H9 (cell line): Measurements from ENCODE around the gene ZNF780A. TPM values are rescaled to one million over a fixed set of nuclear protein-coding genes. Genes with fewer than 3 reads are reported as not detected.
"Not testable (repeated sequence)": the region's sequence is repeated elsewhere in the genome, so short reads cannot be mapped to it uniquely, and the experiment has no call there.

Experiments
- DNase-seq: peaks from one replicate; pipeline ENCODE4 v3.0.0-alpha.2; 2017
- H2AFZ ChIP-seq: one replicate; pipeline ENCODE4 v1.6.1; 2013; ENCODE audit warnings: mild to moderate bottlenecking, low read length, control low read depth, moderate library complexity
- H2AK5ac ChIP-seq: 2 replicates; pipeline ENCODE4 v1.6.1; 2013; ENCODE audit warnings: low read length, control low read depth, mixed read lengths; ENCODE audit not compliant: insufficient read length
- H2BK120ac ChIP-seq: one replicate; pipeline ENCODE4 v1.6.1; 2013; ENCODE audit warnings: low read depth, mild to moderate bottlenecking, low read length, control low read depth, inconsistent platforms; ENCODE audit not compliant: poor library complexity, severe bottlenecking
- H2BK12ac ChIP-seq: 2 replicates; pipeline ENCODE4 v1.6.1; 2013; ENCODE audit warnings: low read length, control low read depth, mixed read lengths, low read depth; ENCODE audit not compliant: insufficient read length
- H2BK15ac ChIP-seq: 2 replicates; pipeline ENCODE4 v1.6.1; 2013; ENCODE audit warnings: low read depth, low read length, control low read depth
- H2BK20ac ChIP-seq: one replicate; pipeline ENCODE4 v1.6.1; 2013; ENCODE audit warnings: low read depth, mild to moderate bottlenecking, low read length, control low read depth, inconsistent platforms; ENCODE audit not compliant: poor library complexity, severe bottlenecking
- H2BK5ac ChIP-seq: 2 replicates; pipeline ENCODE4 v1.6.1; 2013; ENCODE audit warnings: low read length, control low read depth, mixed read lengths; ENCODE audit not compliant: insufficient read length
- H3K14ac ChIP-seq: 2 replicates; pipeline ENCODE4 v1.6.1; 2013; ENCODE audit warnings: low read length, control low read depth; ENCODE audit not compliant: insufficient read depth
- H3K18ac ChIP-seq: 2 replicates; pipeline ENCODE4 v1.6.1; 2013; ENCODE audit warnings: low read depth, mild to moderate bottlenecking, mixed read lengths, low read length, control low read depth; ENCODE audit not compliant: insufficient read length
- H3K23ac ChIP-seq: 2 replicates; pipeline ENCODE4 v1.6.1; 2013; ENCODE audit warnings: low read length, control low read depth, mixed read lengths, low read depth; ENCODE audit not compliant: insufficient read length
- H3K23me2 ChIP-seq: 2 replicates; pipeline ENCODE4 v1.6.1; 2013; ENCODE audit warnings: low read depth, mild to moderate bottlenecking, mixed read lengths, low read length, control low read depth; ENCODE audit not compliant: insufficient read length, poor library complexity, severe bottlenecking
- H3K27ac ChIP-seq: 2 replicates; pipeline ENCODE4 v1.5.1; 2013; ENCODE audit warnings: low read length, control low read depth, mixed read lengths, low read depth; ENCODE audit not compliant: insufficient read length
- H3K27me3 ChIP-seq: 2 replicates; pipeline ENCODE4 v1.6.1; 2013; ENCODE audit warnings: low read length, control low read depth, inconsistent platforms; ENCODE audit not compliant: insufficient read depth
- H3K4ac ChIP-seq: 2 replicates; pipeline ENCODE4 v1.6.1; 2013; ENCODE audit warnings: low read depth, mild to moderate bottlenecking, control low read depth, inconsistent platforms, low read length, moderate library complexity
- H3K4me1 ChIP-seq: 2 replicates; pipeline ENCODE4 v1.6.1; 2013; ENCODE audit warnings: low read length, control low read depth, inconsistent platforms; ENCODE audit not compliant: insufficient read depth
- H3K4me2 ChIP-seq: 2 replicates; pipeline ENCODE4 v1.6.1; 2013; ENCODE audit warnings: low read length, control low read depth, mixed read lengths; ENCODE audit not compliant: insufficient read length, insufficient read depth
- H3K56ac ChIP-seq: 2 replicates; pipeline ENCODE4 v1.6.1; 2013; ENCODE audit warnings: low read depth, mild to moderate bottlenecking, mixed read lengths, low read length, control low read depth; ENCODE audit not compliant: insufficient read length
- H3K79me1 ChIP-seq: 2 replicates; pipeline ENCODE4 v1.6.1; 2013; ENCODE audit warnings: low read depth, mild to moderate bottlenecking, moderate library complexity, low read length, control low read depth, inconsistent platforms; ENCODE audit not compliant: insufficient read depth, poor library complexity, severe bottlenecking
- H3K79me2 ChIP-seq: 2 replicates; pipeline ENCODE4 v1.6.1; 2013; ENCODE audit warnings: low read length, control low read depth, inconsistent platforms; ENCODE audit not compliant: insufficient read depth
- H3K9ac ChIP-seq: 2 replicates; pipeline ENCODE4 v1.6.1; 2013; ENCODE audit warnings: low read length, control low read depth, mixed read lengths; ENCODE audit not compliant: insufficient read length; ENCODE audit errors: extremely low read depth
- H3K9me3 ChIP-seq: one replicate; pipeline ENCODE4 v1.6.1; 2013; ENCODE audit warnings: low read depth, low read length, inconsistent platforms; ENCODE audit not compliant: control insufficient read depth
- H3T11ph ChIP-seq: one replicate; pipeline ENCODE4 v1.6.1; 2013; ENCODE audit warnings: mild to moderate bottlenecking, low read length, control low read depth, inconsistent platforms
- H4K20me1 ChIP-seq: one replicate; pipeline ENCODE4 v1.6.1; 2013; ENCODE audit not compliant: control insufficient read depth, insufficient read length, insufficient read depth
- H4K5ac ChIP-seq: 2 replicates; pipeline ENCODE4 v1.6.1; 2013; ENCODE audit warnings: low read depth, mild to moderate bottlenecking, mixed read lengths, low read length, control low read depth; ENCODE audit not compliant: insufficient read length
- H4K8ac ChIP-seq: replicated peaks from 2 replicates; pipeline ENCODE4 v1.6.1; 2013; ENCODE audit warnings: low read length, control low read depth, mixed read lengths, low read depth; ENCODE audit not compliant: insufficient read length
- H4K91ac ChIP-seq: 2 replicates; pipeline ENCODE4 v1.6.1; 2013; ENCODE audit warnings: low read depth, mild to moderate bottlenecking, moderate library complexity, mixed read lengths, low read length, control low read depth; ENCODE audit not compliant: insufficient read length
- H3K27ac Mint-ChIP-seq, 3 experiments: 2 replicates in 2 of 3; 3 replicates in 1 of 3; pipeline ENCODE4 v1.8.0; 2020 to 2021; ENCODE audit warnings: mixed read lengths in 3 of 3, mild to moderate bottlenecking in 1 of 3, moderate library complexity in 1 of 3
- H3K27me3 Mint-ChIP-seq: 2 replicates; pipeline ENCODE4 v1.8.0; 2021; ENCODE audit warnings: low read depth, mild to moderate bottlenecking, moderate library complexity, mixed read lengths
- H3K36me3 Mint-ChIP-seq, 3 experiments: 2 replicates in 2 of 3; 3 replicates in 1 of 3; pipeline ENCODE4 v1.8.0; 2020 to 2021; ENCODE audit warnings: low read depth in 3 of 3, mixed read lengths in 3 of 3; ENCODE audit not compliant: insufficient read depth in 1 of 3
- H3K4me1 Mint-ChIP-seq, 2 experiments: 2 replicates each; pipeline ENCODE4 v1.8.0; 2020; ENCODE audit warnings: mixed read lengths in 2 of 2
- H3K4me3 Mint-ChIP-seq, 2 experiments: 2 replicates in 1 of 2; 3 replicates in 1 of 2; pipeline ENCODE4 v1.8.0; 2020 to 2021; ENCODE audit warnings: mild to moderate bottlenecking in 2 of 2, mixed read lengths in 2 of 2, moderate library complexity in 1 of 2
- H3K9me3 Mint-ChIP-seq, 2 experiments: 2 replicates in 1 of 2; 3 replicates in 1 of 2; pipeline ENCODE4 v1.8.0; 2020; ENCODE audit warnings: mild to moderate bottlenecking in 2 of 2, mixed read lengths in 2 of 2, moderate library complexity in 1 of 2
- WGBS: extraction: QIAGEN DNeasy Blood & Tissue Kit; methylation state at CpG from one replicate; pipeline ENCODE4 v1.1.7; 2013; ENCODE audit warnings: missing lambda C conversion rate, low lambda C conversion rate, mixed read lengths; ENCODE audit not compliant: insufficient read length; ENCODE audit errors: extremely low coverage; 5-methylcytosine and 5-hydroxymethylcytosine counted together
- total RNA-seq: library from RNA; stranded (reverse); gene quantifications from 2 replicates; pipeline ENCODE4 v1.2.1, GENCODE V29; 2021
- TF ChIP-seq, protein P1 (sequence below): fragments of 200-600 bp; sonication (generic); conservative IDR thresholded peaks from 3 replicates; pipeline ENCODE4 v1.8.0; 2021; ENCODE audit warnings: antibody characterized with exemption, mild to moderate bottlenecking

ZNF780A gene
- total RNA-seq, 1 experiment from 2014 or later: 16.7 TPM

DNA sequence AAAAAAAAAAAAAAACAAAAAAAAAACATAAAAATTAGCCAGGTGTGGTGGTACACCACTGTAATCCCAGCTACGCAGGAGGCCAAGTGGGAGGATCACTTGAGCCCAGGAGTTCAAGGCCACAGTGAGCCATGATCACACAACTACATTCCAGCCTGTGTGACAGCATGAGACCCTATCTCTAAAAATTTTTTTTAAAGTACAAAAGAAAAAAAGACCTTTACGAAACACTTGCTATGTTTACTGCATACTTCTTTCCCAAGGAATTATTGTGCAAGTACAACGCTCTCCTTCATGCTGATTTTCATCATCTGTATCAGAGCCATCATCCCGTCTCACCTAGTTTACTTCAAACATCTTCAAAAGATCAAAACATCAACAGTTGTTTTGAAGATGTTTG lies 28.6 kb upstream of the ZNF780A start:
- Histone ChIP-seq H2BK120ac (no peak overlapping the region), H2BK5ac (no peak overlapping the region), H2AFZ (no peak overlapping the region), H2BK12ac (no peak overlapping the region), H2BK15ac (no peak overlapping the region), H2BK20ac (no peak overlapping the region), H3K27me3 (no peaks in the 10 kb centered on the region), H3K79me1 (no peaks in the 10 kb centered on the region), H2AK5ac (no peak overlapping the region), H3K9ac (no peak overlapping the region), H3K4me1 (no peaks in the 10 kb centered on the region), H3K18ac (no peak overlapping the region), H3K27ac (no peak overlapping the region), H4K20me1 (no peaks in the 10 kb centered on the region), H3K56ac (no peak overlapping the region), H4K8ac (no peak overlapping the region), H3T11ph (no peak overlapping the region), H3K4me2 (no peak overlapping the region), H4K5ac (no peak overlapping the region), H3K4ac (no peak overlapping the region), H3K23me2 (no peaks in the 10 kb centered on the region), H3K9me3 (peaks cover 10% of the 10 kb centered on the region), H4K91ac (no peak overlapping the region), H3K23ac (no peak overlapping the region), H3K79me2 (0 out of 2 replicates have a peak, but pooled peaks cover 2% of the 10 kb centered on the region), H3K14ac (no peak overlapping the region)
- DNase-seq: no peak
- H3K36me3 Mint-ChIP-seq: peaks cover 0 to 2% (median 0%) of the 10 kb centered on the region in 3 experiments; a peak in 1 of 7 replicates
- TF ChIP-seq, protein P1, sequence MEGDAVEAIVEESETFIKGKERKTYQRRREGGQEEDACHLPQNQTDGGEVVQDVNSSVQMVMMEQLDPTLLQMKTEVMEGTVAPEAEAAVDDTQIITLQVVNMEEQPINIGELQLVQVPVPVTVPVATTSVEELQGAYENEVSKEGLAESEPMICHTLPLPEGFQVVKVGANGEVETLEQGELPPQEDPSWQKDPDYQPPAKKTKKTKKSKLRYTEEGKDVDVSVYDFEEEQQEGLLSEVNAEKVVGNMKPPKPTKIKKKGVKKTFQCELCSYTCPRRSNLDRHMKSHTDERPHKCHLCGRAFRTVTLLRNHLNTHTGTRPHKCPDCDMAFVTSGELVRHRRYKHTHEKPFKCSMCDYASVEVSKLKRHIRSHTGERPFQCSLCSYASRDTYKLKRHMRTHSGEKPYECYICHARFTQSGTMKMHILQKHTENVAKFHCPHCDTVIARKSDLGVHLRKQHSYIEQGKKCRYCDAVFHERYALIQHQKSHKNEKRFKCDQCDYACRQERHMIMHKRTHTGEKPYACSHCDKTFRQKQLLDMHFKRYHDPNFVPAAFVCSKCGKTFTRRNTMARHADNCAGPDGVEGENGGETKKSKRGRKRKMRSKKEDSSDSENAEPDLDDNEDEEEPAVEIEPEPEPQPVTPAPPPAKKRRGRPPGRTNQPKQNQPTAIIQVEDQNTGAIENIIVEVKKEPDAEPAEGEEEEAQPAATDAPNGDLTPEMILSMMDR: no peak
- H3K9me3 Mint-ChIP-seq: peaks cover 34 to 36% of the 10 kb centered on the region in 2 experiments
- H3K27ac Mint-ChIP-seq: no peak overlapping the region
- peaks cover 1% of the 10 kb centered on the region for H3K27me3 Mint-ChIP-seq
- H3K4me3 Mint-ChIP-seq: no peak overlapping the region
- no CpG with 5 or more reads among the region's 4 CpGs for WGBS
- peaks cover 0 to 2% of the 10 kb centered on the region in 2 experiments; a peak in 1 of 4 replicates for H3K4me1 Mint-ChIP-seq

DNA sequence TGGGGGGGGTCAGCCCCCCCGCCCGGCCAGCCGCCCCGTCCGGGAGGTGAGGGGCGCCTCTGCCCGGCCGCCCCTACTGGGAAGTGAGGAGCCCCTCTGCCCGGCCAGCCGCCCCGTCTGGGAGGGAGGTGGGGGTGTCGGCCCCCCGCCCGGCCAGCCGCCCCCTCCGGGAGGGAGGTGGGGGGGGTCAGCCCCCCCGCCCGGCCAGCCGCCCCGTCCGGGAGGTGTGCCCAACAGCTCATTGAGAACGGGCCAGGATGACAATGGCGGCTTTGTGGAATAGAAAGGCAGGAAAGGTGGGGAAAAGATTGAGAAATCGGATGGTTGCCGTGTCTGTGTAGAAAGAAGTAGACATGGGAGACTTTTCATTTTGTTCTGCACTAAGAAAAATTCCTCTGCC lies 27.9 kb upstream of the ZNF780A start:
- not testable (repeated sequence) for H2BK15ac ChIP-seq, H3K27ac ChIP-seq, H3T11ph ChIP-seq, H3K4me3 Mint-ChIP-seq, H2AFZ ChIP-seq, H3K56ac ChIP-seq, H3K4me1 Mint-ChIP-seq, H3K14ac ChIP-seq, H3K27me3 ChIP-seq, H3K23ac ChIP-seq, H3K9me3 ChIP-seq, H4K5ac ChIP-seq, H4K91ac ChIP-seq, H3K9ac ChIP-seq, H3K23me2 ChIP-seq, H3K4me2 ChIP-seq, H2BK12ac ChIP-seq, H3K18ac ChIP-seq, H3K27me3 Mint-ChIP-seq, H3K4me1 ChIP-seq, H4K20me1 ChIP-seq, H2BK5ac ChIP-seq, H2BK120ac ChIP-seq, H2AK5ac ChIP-seq, H3K79me2 ChIP-seq, H3K27ac Mint-ChIP-seq, H2BK20ac ChIP-seq, DNase-seq, H4K8ac ChIP-seq, H3K4ac ChIP-seq, H3K79me1 ChIP-seq, H3K36me3 Mint-ChIP-seq
- peaks cover 36 to 40% of the 10 kb centered on the region in 2 experiments for H3K9me3 Mint-ChIP-seq
- no CpG with 5 or more reads among the region's 25 CpGs for WGBS
